ENCODE results near the gene OR52E4. TPM values are rescaled to one million over a fixed set of nuclear protein-coding genes. Genes with fewer than 3 reads are reported as not detected.

OR52E4 gene
- total RNA-seq, 1 donor from 2014 or later: not detected

DNA sequence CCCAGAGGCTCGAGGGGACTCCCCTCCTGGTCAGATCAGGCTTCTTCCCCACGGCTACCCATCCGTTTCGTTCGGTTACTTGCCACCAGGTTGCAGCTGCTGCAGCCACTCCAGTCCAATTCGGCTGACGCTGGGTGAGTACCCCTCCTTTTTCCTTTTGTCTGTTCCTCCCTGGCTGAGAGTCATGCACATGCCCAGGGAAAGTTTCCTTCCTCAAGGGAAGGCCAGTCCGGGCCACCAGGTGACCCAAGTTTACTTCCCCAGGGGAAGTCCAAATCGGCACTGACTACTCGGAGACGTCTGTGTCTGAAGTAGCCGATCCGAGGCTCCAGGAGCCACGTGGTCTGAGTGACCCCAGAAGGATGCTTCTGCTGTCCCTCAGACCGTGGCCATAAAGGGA lies 48.4 kb downstream of the OR52E4 start:
- DNase-seq (ENCODE audit: extremely low read depth, low read depth, low spot score): no peak

DNA sequence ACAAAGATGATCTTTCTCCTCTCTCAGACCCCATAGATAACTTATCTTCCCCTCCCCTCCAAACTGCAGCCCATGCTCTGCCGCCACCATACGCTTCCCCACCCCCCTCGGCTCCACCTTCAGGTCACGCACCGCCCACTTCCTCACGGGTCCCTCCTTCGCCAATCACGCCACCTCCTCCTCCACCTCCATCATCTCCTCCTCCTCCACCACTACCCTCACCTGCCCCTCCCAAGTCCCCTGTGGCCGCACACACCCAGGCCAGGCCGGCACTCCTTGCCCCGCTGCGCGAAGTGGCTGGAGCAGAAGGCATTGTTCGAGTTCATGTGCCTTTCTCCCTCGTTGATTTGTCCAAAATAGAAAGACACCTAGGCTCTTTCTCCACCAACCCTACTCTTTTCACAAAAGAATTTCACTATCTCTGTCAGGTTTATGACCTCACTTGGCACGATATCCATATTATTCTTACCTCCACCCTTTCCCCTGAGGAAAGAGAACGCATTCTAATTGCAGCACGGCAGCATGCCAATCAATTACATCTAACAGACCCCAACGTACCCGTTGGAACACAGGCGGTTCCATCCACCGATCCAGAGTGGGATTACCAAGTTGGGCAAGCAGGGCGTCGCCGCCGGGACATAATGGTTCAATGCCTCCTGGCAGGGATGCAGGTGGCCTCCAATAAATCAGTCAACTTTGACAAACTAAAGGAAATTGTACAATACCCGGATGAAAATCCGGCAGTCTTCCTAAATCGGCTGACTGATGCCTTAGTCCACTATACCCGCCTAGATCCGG lies 49.3 kb downstream of the OR52E4 start:
- no peak for DNase-seq (ENCODE audit: extremely low read depth, low read depth, low spot score)

DNA sequence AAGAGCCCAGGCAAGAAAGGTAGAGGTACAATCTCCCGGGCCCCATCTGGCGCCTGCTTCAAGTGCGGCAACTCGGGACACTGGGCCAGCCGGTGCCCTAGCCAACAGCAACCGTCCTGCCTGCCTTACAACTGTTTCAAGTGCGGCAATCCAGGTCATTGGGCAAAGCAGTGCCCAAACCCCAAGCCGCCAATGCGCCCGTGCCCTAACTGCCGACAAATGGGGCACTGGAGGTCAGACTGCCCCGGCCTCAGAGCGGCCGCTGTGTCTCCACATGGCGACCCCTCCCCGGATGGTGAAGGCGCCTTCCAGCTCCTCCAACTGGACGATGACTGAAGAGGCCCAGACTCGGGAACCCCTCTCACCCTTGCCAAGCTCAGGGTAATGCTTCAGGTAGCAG lies 50.2 kb downstream of the OR52E4 start:
- no peak for DNase-seq (ENCODE audit: extremely low read depth, low read depth, low spot score)

DNA sequence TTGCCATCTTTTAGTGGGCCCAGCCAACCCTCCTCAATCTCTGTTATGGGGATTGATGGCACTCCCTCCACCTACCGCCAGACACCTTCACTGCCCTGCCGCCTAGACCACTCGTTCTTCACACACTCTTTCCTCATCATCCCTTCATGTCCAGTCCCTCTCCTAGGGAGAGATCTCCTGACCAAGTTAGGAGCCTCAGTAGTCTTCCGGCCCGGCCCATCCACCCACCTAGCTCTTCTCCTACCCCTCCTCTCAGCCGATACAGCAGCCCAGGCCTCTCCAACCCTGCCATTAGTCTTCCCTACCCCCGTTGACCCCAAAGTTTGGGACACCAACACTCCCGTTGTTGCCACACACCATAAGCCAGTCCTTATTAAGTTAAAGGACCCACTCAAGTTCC lies 50.6 kb downstream of the OR52E4 start:
- DNase-seq (ENCODE audit: extremely low read depth, low read depth, low spot score): no peak

DNA sequence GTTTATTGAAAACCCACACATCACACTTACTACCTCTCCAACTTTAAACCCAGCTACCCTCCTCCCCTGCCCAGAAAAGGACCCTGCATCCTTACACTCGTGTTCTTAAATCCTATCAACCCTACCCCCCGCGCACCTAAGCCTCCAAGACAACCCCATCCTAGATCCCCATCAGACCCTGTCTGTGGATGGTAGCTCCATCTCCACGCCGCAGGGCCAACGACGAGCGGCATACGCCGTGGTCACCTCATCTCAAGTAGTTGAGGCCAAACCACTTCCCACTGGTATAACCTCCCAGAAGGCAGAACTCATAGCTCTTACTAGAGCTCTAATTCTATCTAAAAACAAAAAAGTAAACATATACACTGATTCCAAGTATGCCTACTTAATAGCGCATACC lies 52.2 kb downstream of the OR52E4 start:
- no peak for DNase-seq (ENCODE audit: extremely low read depth, low read depth, low spot score)

DNA sequence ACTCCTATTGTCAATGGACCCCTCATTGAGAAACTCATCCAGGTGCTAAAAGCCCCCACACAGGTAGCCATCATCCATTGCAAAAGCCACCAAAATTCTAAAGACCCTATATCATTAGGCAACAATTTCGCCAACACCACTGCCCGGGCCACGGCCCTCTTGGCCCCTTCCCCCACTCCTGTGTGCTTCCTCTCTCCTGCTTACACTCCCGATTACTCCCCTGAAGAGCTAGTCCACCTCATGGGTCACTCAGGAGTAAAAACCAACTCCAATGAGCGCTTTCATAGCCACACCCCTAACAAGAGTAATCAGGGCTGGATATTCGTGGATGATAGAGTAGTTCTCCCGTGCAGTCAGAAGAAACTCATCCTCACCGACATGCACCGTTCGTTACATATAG lies 52.7 kb downstream of the OR52E4 start:
- DNase-seq (ENCODE audit: extremely low read depth, low read depth, low spot score): no peak

Other genes starting within 250 kb of the OR52E4 start
- 42.2 and 53.9 TPM in 2 replicates for gene TRIM5, start 195.6 kb upstream of the OR52E4 start, total RNA-seq
- gene TRIM22, start 190.8 kb upstream of the OR52E4 start, total RNA-seq: 67.7 and 128 TPM in 2 replicates
- not detected in 2 replicates for gene OR56B1, start 144.2 kb upstream of the OR52E4 start, total RNA-seq
- not detected in 2 replicates for gene OR52N4, start 126.4 kb upstream of the OR52E4 start, total RNA-seq
- not detected in 2 replicates for gene OR52N5, start 97.3 kb upstream of the OR52E4 start, total RNA-seq
- gene OR52N1, start 89.4 kb upstream of the OR52E4 start, total RNA-seq: not detected in 2 replicates
- not detected in 2 replicates for gene OR52N2, start 71.7 kb upstream of the OR52E4 start, total RNA-seq
- not detected in 2 replicates for gene OR52E6, start 38.7 kb upstream of the OR52E4 start, total RNA-seq
- not detected in 2 replicates for gene OR52E8, start 22.9 kb upstream of the OR52E4 start, total RNA-seq
- not detected in 2 replicates for gene OR52E5, start 12.6 kb downstream of the OR52E4 start, total RNA-seq
- gene OR56A3, start 61.6 kb downstream of the OR52E4 start, total RNA-seq: not detected in 2 replicates
- not detected in 2 replicates for gene OR56A5, start 87.9 kb downstream of the OR52E4 start, total RNA-seq
- gene OR52L1, start 106.4 kb downstream of the OR52E4 start, total RNA-seq: not detected in 2 replicates
- gene OR56A4, start 126.3 kb downstream of the OR52E4 start, total RNA-seq: not detected in 2 replicates
- under 0.01 TPM in 1 of 2 replicates, not detected in the other for gene OR56A1, start 150.1 kb downstream of the OR52E4 start, total RNA-seq
- not detected in 2 replicates for gene OR56B4, start 227.1 kb downstream of the OR52E4 start, total RNA-seq

All from glomerular endothelial cell (primary cell).